ENCODE data around the gene SCNN1G. TPM values are rescaled to one million over a fixed set of nuclear protein-coding genes. Genes with fewer than 3 reads are reported as not detected.
"Not testable (repeated sequence)": the region's sequence is repeated elsewhere in the genome, so short reads cannot be mapped to it uniquely, and the experiment has no call there.

The SCNN1G gene
- total and polyA plus RNA-seq, 9 of the 15 experiments (the other 6 are each of a cell fraction or from before 2014, with no cell fraction given): not detected

DNA sequence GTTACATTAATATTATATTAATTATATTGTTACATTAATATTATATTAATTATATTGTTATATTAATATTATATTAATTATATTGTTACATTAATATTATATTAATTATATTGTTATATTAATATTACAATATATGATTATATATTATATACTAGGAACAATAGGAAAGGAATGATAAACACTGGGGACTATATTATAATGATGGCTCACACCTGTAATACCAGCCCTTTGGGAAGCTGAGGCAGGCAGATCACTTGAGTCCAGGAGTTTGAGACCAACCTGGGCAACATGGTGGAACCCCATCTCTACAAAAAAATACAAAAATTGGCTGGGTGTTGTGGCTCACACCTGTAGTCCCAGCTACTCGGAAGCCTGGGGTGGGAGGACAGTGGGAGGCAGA, 71.1 kb downstream of the SCNN1G start:
- 0% methylated on average over 1 of the region's 1 CpG for WGBS (ENCODE audit: insufficient coverage, low coverage, missing lambda C conversion rate)
- POLR2A ChIA-PET: interaction anchor here (0.9 kb wide), 1 partner anchor 9 kb away, joined by 3 read pairs; no protein-coding TSS in a partner anchor

GRCh38 chr16:23254338-23254737, 71.8 kb downstream of the SCNN1G start:
- Histone ChIP-seq H3K79me2 (ENCODE audit: control insufficient read depth, insufficient read depth, low read length) (no peaks in the 10 kb centered on the region), H3K27ac (ENCODE audit: extremely low read depth, low read depth, low read length) (no peak overlapping the region), H3K9me1 (ENCODE audit: control insufficient read depth, insufficient read depth, low read length) (no peaks in the 10 kb centered on the region), H3K4me3 (no peak overlapping the region), H4K20me1 (replicated peaks; ENCODE audit: control insufficient read depth, insufficient read depth, low read length) (no peaks in the 10 kb centered on the region; the same call in 1 of the 2 replicates), H2AFZ (ENCODE audit: low read depth, low read length) (no peak overlapping the region), H3K36me3 (ENCODE audit: control insufficient read depth, insufficient read depth, low read length) (no peaks in the 10 kb centered on the region), H3K4me1 (replicated peaks in 1 of 2; ENCODE audit: control insufficient read depth in 2 of 2, insufficient read depth in 2 of 2, low read length in 2 of 2) (no peaks in the 10 kb centered on the region), H3K9ac (ENCODE audit: insufficient read depth in 1 of 2, low read depth in 2 of 2, low read length in 2 of 2) (no peak overlapping the region), H3K27me3 (ENCODE audit: control insufficient read depth in 2 of 2, insufficient read depth in 2 of 2, low read length in 2 of 2) (peaks cover 4 to 12% of the 10 kb centered on the region in 2 experiments; a peak in 2 of 5 replicates), H3K4me2 (ENCODE audit: insufficient read depth, low read length) (no peak overlapping the region), H3K9me3 (replicated peaks; ENCODE audit: control insufficient read depth, insufficient read depth, low read depth, low read length) (no peaks in the 10 kb centered on the region)
- 3% methylated on average over 4 of the region's 4 CpGs for WGBS (ENCODE audit: insufficient coverage, low coverage, missing lambda C conversion rate)
- ATAC-seq (peak; percentile 33; the same call in 2 of the 3 replicates), DNase-seq (ENCODE audit: extremely low read depth in 1 of 4, low spot score in 3 of 4) (peak in 1 of 4 experiments; percentile 13), FAIRE-seq (no peak)
- BruUV-seq (replicated peaks): no TSS peak
- intact Hi-C loops (cut with micrococcal nuclease): no loop called here
- in situ Hi-C loops (cut with MboI): no loop called here
- ChIA-PET CTCF (ENCODE audit: low intra/inter-chr PET ratio) (no interaction called here), POLR2A (interaction anchor here (0.7 to 0.9 kb wide), 3 partner anchors 10 to 70 kb away, joined by 3 to 4 read pairs (median 3); no protein-coding TSS in a partner anchor)
- TF ChIP-seq CUX1 (CRISPR knock-in tag; IDR thresholded peaks at IDR 0.05) (no peak), ATF1 (CRISPR knock-in tag; IDR thresholded peaks at IDR 0.05) (no peak), ATF1 (tag; IDR thresholded peaks at IDR 0.05) (no peak), TEAD2 (tag; IDR thresholded peaks at IDR 0.05) (no peak), ESRRB (CRISPR knock-in tag; IDR thresholded peaks at IDR 0.05; ENCODE audit: borderline replicate concordance) (no peak), PHB (CRISPR knock-in tag; IDR thresholded peaks at IDR 0.05) (no peak), NCOA4 (IDR thresholded peaks at IDR 0.05; ENCODE audit: partially characterized antibody) (no peak), CHD2 (IDR thresholded peaks at IDR 0.05; ENCODE audit: low read depth, low read length) (no peak), ZNF253 (CRISPR knock-in tag; conservative IDR thresholded peaks at IDR 0.05) (no peak), LEF1 (IDR thresholded peaks at IDR 0.05) (no peak), POU5F1 (IDR thresholded peaks at IDR 0.05; ENCODE audit: borderline replicate concordance, low read depth, low read length, partially characterized antibody) (no peak)

More for the DNA sequence above, 71.1 kb downstream of the SCNN1G start:
- intact Hi-C loops (cut with micrococcal nuclease); H3K4me3 ChIP-seq; H4K20me1 ChIP-seq (replicated peaks; ENCODE audit: control insufficient read depth, insufficient read depth, low read length); ATAC-seq; H2AFZ ChIP-seq (ENCODE audit: low read depth, low read length); CTCF ChIA-PET (ENCODE audit: low intra/inter-chr PET ratio); H3K27ac ChIP-seq (ENCODE audit: extremely low read depth, low read depth, low read length); H3K36me3 ChIP-seq (ENCODE audit: control insufficient read depth, insufficient read depth, low read length); DNase-seq (ENCODE audit: extremely low read depth in 1 of 4, low spot score in 3 of 4); H3K4me2 ChIP-seq (ENCODE audit: insufficient read depth, low read length); FAIRE-seq; H3K9me1 ChIP-seq (ENCODE audit: control insufficient read depth, insufficient read depth, low read length); H3K9ac ChIP-seq (ENCODE audit: insufficient read depth in 1 of 2, low read depth in 2 of 2, low read length in 2 of 2); in situ Hi-C loops (cut with MboI); BruUV-seq (replicated peaks); H3K79me2 ChIP-seq (ENCODE audit: control insufficient read depth, insufficient read depth, low read length); H3K27me3 ChIP-seq (ENCODE audit: control insufficient read depth in 2 of 2, insufficient read depth in 2 of 2, low read length in 2 of 2); H3K9me3 ChIP-seq (replicated peaks; ENCODE audit: control insufficient read depth, insufficient read depth, low read depth, low read length); H3K4me1 ChIP-seq (replicated peaks in 1 of 2; ENCODE audit: control insufficient read depth in 2 of 2, insufficient read depth in 2 of 2, low read length in 2 of 2): not testable (repeated sequence)
- TF ChIP-seq ZNF274 (IDR thresholded peaks at IDR 0.05; ENCODE audit: borderline replicate concordance, low read depth, low read length): 0 out of 2 replicates have a peak, but pooled peaks have one; percentile 2
